Naive thymus-derived CD4-positive, alpha-beta T cell (primary cell): ENCODE data around the gene CDX1. TPM values are rescaled to one million over a fixed set of nuclear protein-coding genes. Genes with fewer than 3 reads are reported as not detected.

Experiments used
- ATAC-seq: fragments of 150-1000 bp; cut with Tn5 transposase; 2 replicates; pipeline ENCODE4 v1.10.0; 2021; ENCODE audit warnings: mild to moderate bottlenecking, moderate library complexity
- CTCF ChIA-PET: fragments of 350-600 bp; sonication (Branson Sonifier 250); formaldehyde crosslinking; loops from one replicate; lab custom pipeline; 2021; ENCODE audit warnings: antibody characterized with exemption; lab: Charles Lee
- POLR2A ChIA-PET: fragments of 350-600 bp; sonication (Branson Sonifier 250); formaldehyde crosslinking; loops from one replicate; lab custom pipeline; 2021; ENCODE audit warnings: antibody characterized with exemption, inconsistent platforms; lab: Charles Lee
- DNase-seq, 9 donors: peaks; one replicate each; pipeline versions ENCODE4 v3.0.0 to v3.0.0-alpha.2; 2020 to 2022; ENCODE audit warnings: mixed read lengths in 1 of 9
- H3K27ac ChIP-seq: one replicate; pipeline ENCODE4 v1.7.0; 2013; ENCODE audit warnings: mild to moderate bottlenecking, low read depth, low read length, moderate library complexity
- H3K27me3 ChIP-seq, 2 donors: one replicate each; pipeline ENCODE4 v1.7.0; 2013; ENCODE audit warnings: low read length in 2 of 2, mild to moderate bottlenecking in 2 of 2, moderate library complexity in 2 of 2; ENCODE audit not compliant: control insufficient read depth in 2 of 2, insufficient read depth in 2 of 2
- H3K36me3 ChIP-seq, 3 experiments: 1 replicate in 2 of 3; 2 replicates in 1 of 3; pipeline ENCODE4 v1.7.0; 2013; ENCODE audit warnings: low read length in 3 of 3, mild to moderate bottlenecking in 3 of 3, moderate library complexity in 1 of 3; ENCODE audit not compliant: insufficient read depth in 3 of 3, control insufficient read depth in 2 of 3
- H3K4me1 ChIP-seq, 2 donors: one replicate each; pipeline ENCODE4 v1.7.0; 2013; ENCODE audit warnings: low read length in 2 of 2, mild to moderate bottlenecking in 2 of 2, moderate library complexity in 1 of 2; ENCODE audit not compliant: control insufficient read depth in 2 of 2, insufficient read depth in 2 of 2
- H3K4me3 ChIP-seq: 2 replicates; pipeline ENCODE4 v1.7.0; 2013; ENCODE audit warnings: mild to moderate bottlenecking, low read length
- H3K9me3 ChIP-seq, 3 experiments: 1 replicate in 2 of 3; 2 replicates in 1 of 3; pipeline ENCODE4 v1.7.0; 2013; ENCODE audit warnings: low read length in 3 of 3; ENCODE audit not compliant: control insufficient read depth in 2 of 3
- H3K27ac Mint-ChIP-seq, 9 donors: one replicate each; pipeline ENCODE4 v1.8.0; 2020 to 2022; ENCODE audit warnings: mixed read lengths in 9 of 9, mild to moderate bottlenecking in 8 of 9, moderate library complexity in 5 of 9, inconsistent platforms in 2 of 9
- H3K27me3 Mint-ChIP-seq, 5 donors: one replicate each; pipeline ENCODE4 v1.8.0; 2021 to 2022; ENCODE audit warnings: mixed read lengths in 5 of 5, mild to moderate bottlenecking in 1 of 5
- H3K36me3 Mint-ChIP-seq, 5 donors: one replicate each; pipeline ENCODE4 v1.8.0; 2020 to 2022; ENCODE audit warnings: mixed read lengths in 5 of 5, mild to moderate bottlenecking in 3 of 5, inconsistent platforms in 1 of 5
- H3K4me1 Mint-ChIP-seq, 7 donors: one replicate each; pipeline ENCODE4 v1.8.0; 2020 to 2022; ENCODE audit warnings: mixed read lengths in 7 of 7, mild to moderate bottlenecking in 3 of 7, inconsistent platforms in 1 of 7
- H3K4me3 Mint-ChIP-seq, 10 donors: one replicate each; pipeline ENCODE4 v1.8.0; 2020 to 2022; ENCODE audit warnings: mild to moderate bottlenecking in 10 of 10, mixed read lengths in 10 of 10, moderate library complexity in 6 of 10, inconsistent platforms in 2 of 10
- H3K9me3 Mint-ChIP-seq, 11 donors: one replicate each; pipeline ENCODE4 v1.8.0; 2020 to 2022; ENCODE audit warnings: mixed read lengths in 11 of 11, mild to moderate bottlenecking in 4 of 11, inconsistent platforms in 1 of 11, moderate library complexity in 1 of 11
- intact Hi-C, 2 donors: fragments of 100-400 bp; cut with micrococcal nuclease; formaldehyde crosslinking; loops; one replicate each; pipeline ENCODE4 v1.15.1; 2023
- polyA plus RNA-seq, 2 donors: library from polyadenylated mRNA; unstranded; fragments of 300-500 nt; fragmentation: Illumina TruSeq; gene quantifications; one replicate each; pipeline ENCODE4 v1.2.3, GENCODE V29; 2021
- total RNA-seq, 6 experiments: library from RNA in 5 of 6; stranded (reverse) in 5 of 6; gene quantifications; 1 replicate in 5 of 6; 2 replicates in 1 of 6; pipeline ENCODE4 v1.2.3 and lab custom pipeline; 2021 to 2026

The CDX1 gene
- total and polyA plus RNA-seq, 7 experiments from 2014 or later, result not detected

GRCh38 chr5:150167512-150167850 lies 903 bp downstream of the CDX1 start:
- peaks cover 0 to 2% (median 0%) of the 10 kb centered on the region in 7 donors for H3K4me1 Mint-ChIP-seq
- Histone ChIP-seq H3K4me3 (no peak overlapping the region), H3K27me3 (no peaks in the 10 kb centered on the region), H3K4me1 (no peaks in the 10 kb centered on the region), H3K27ac (no peak overlapping the region), H3K36me3 (no peaks in the 10 kb centered on the region), H3K9me3 (no peaks in the 10 kb centered on the region)
- H3K27me3 Mint-ChIP-seq, result peaks cover 48 to 63% (median 55%) of the 10 kb centered on the region in 5 donors
- ATAC-seq, result no peak
- POLR2A ChIA-PET, result no interaction called here
- peaks cover 0 to 3% (median 0%) of the 10 kb centered on the region in 11 donors for H3K9me3 Mint-ChIP-seq
- peak overlapping the region in 1 of 10 donors; percentile 59 for H3K4me3 Mint-ChIP-seq
- H3K36me3 Mint-ChIP-seq, result no peaks in the 10 kb centered on the region
- CTCF ChIA-PET, result no interaction called here
- intact Hi-C loops, result no loop called here
- H3K27ac Mint-ChIP-seq, result no peak overlapping the region
- DNase-seq, result no peak

- H3K36me3 ChIP-seq, result no peaks in the 10 kb centered on the region
- Mint-ChIP-seq H3K4me3 (peak overlapping the region in 1 of 10 donors; percentile 59), H3K9me3 (peaks cover 0 to 3% (median 0%) of the 10 kb centered on the region in 11 donors), H3K27ac (no peak overlapping the region), H3K27me3 (peaks cover 48 to 63% (median 55%) of the 10 kb centered on the region in 5 donors), H3K36me3 (no peaks in the 10 kb centered on the region), H3K4me1 (peaks cover 0 to 2% (median 0%) of the 10 kb centered on the region in 7 donors)
- no peaks in the 10 kb centered on the region for H3K4me1 ChIP-seq
- CTCF ChIA-PET, result no interaction called here
- ATAC-seq, result no peak
- no peak for DNase-seq
- no peak overlapping the region for H3K27ac ChIP-seq
- no peak overlapping the region for H3K4me3 ChIP-seq
- POLR2A ChIA-PET, result no interaction called here
- H3K9me3 ChIP-seq, result no peaks in the 10 kb centered on the region
- no peaks in the 10 kb centered on the region for H3K27me3 ChIP-seq
- intact Hi-C loops, result no loop called here
These were observed 1.3 kb downstream of the CDX1 start for GRCh38 chr5:150167908-150168307.

GRCh38 chr5:150168864-150169263 lies 2.3 kb downstream of the CDX1 start:
- peaks cover 0 to 2% (median 0%) of the 10 kb centered on the region in 7 donors for H3K4me1 Mint-ChIP-seq
- no peak overlapping the region for H3K27ac ChIP-seq
- intact Hi-C loops, result no loop called here
- H3K4me1 ChIP-seq, result no peaks in the 10 kb centered on the region
- no peaks in the 10 kb centered on the region for H3K36me3 ChIP-seq
- H3K36me3 Mint-ChIP-seq, result no peaks in the 10 kb centered on the region
- H3K27ac Mint-ChIP-seq, result no peak overlapping the region
- no peak overlapping the region for H3K4me3 ChIP-seq
- H3K4me3 Mint-ChIP-seq, result no peak overlapping the region
- no peaks in the 10 kb centered on the region for H3K9me3 ChIP-seq
- no peaks in the 10 kb centered on the region for H3K27me3 ChIP-seq
- ATAC-seq (no peak), DNase-seq (no peak)
- peaks cover 0 to 3% (median 0%) of the 10 kb centered on the region in 11 donors for H3K9me3 Mint-ChIP-seq
- peaks cover 54 to 72% (median 56%) of the 10 kb centered on the region in 5 donors for H3K27me3 Mint-ChIP-seq
- CTCF ChIA-PET, result no interaction called here
- POLR2A ChIA-PET, result no interaction called here

GRCh38 chr5:150172145-150172544 lies 5.6 kb downstream of the CDX1 start:
- Mint-ChIP-seq H3K4me3 (no peak overlapping the region), H3K27me3 (peaks cover 33 to 64% (median 48%) of the 10 kb centered on the region in 5 donors), H3K4me1 (peaks cover 0 to 3% (median 0%) of the 10 kb centered on the region in 7 donors), H3K27ac (no peak overlapping the region), H3K9me3 (no peaks in the 10 kb centered on the region), H3K36me3 (no peaks in the 10 kb centered on the region)
- DNase-seq (no peak), ATAC-seq (no peak)
- Histone ChIP-seq H3K27ac (no peak overlapping the region), H3K4me1 (no peaks in the 10 kb centered on the region), H3K4me3 (no peak overlapping the region), H3K27me3 (no peaks in the 10 kb centered on the region), H3K36me3 (no peaks in the 10 kb centered on the region), H3K9me3 (no peaks in the 10 kb centered on the region)
- intact Hi-C loops, result no loop called here
- CTCF ChIA-PET, result no interaction called here
- POLR2A ChIA-PET, result no interaction called here

GRCh38 chr5:150172556-150172955 lies 6.0 kb downstream of the CDX1 start:
- Mint-ChIP-seq H3K4me3 (no peak overlapping the region), H3K27me3 (peaks cover 30 to 60% (median 45%) of the 10 kb centered on the region in 5 donors)
- POLR2A ChIA-PET, result no interaction called here

GRCh38 chr5:150173161-150173560 lies 6.6 kb downstream of the CDX1 start:
- ATAC-seq (no peak), DNase-seq (no peak)
- Mint-ChIP-seq H3K9me3 (no peaks in the 10 kb centered on the region), H3K27ac (no peak overlapping the region), H3K36me3 (no peaks in the 10 kb centered on the region), H3K4me1 (peaks cover 0 to 3% (median 0%) of the 10 kb centered on the region in 7 donors), H3K27me3 (peaks cover 24 to 56% (median 41%) of the 10 kb centered on the region in 5 donors), H3K4me3 (no peak overlapping the region)
- Histone ChIP-seq H3K4me1 (no peaks in the 10 kb centered on the region), H3K9me3 (no peaks in the 10 kb centered on the region), H3K36me3 (no peaks in the 10 kb centered on the region), H3K27ac (no peak overlapping the region), H3K27me3 (no peaks in the 10 kb centered on the region), H3K4me3 (no peak overlapping the region)
- ChIA-PET CTCF (no interaction called here), POLR2A (no interaction called here)
- intact Hi-C loops, result no loop called here

More at GRCh38 chr5:150172556-150172955, 6.0 kb downstream of the CDX1 start:
- Histone ChIP-seq H3K36me3 (no peaks in the 10 kb centered on the region), H3K4me3 (no peak overlapping the region), H3K4me1 (no peaks in the 10 kb centered on the region), H3K9me3 (no peaks in the 10 kb centered on the region), H3K27ac (no peak overlapping the region), H3K27me3 (no peaks in the 10 kb centered on the region)
- H3K27ac Mint-ChIP-seq, result no peak overlapping the region
- DNase-seq (no peak), ATAC-seq (no peak)
- no peaks in the 10 kb centered on the region for H3K36me3 Mint-ChIP-seq
- no peaks in the 10 kb centered on the region for H3K9me3 Mint-ChIP-seq
- H3K4me1 Mint-ChIP-seq, result peaks cover 0 to 3% (median 0%) of the 10 kb centered on the region in 7 donors
- CTCF ChIA-PET, result no interaction called here
- intact Hi-C loops, result no loop called here

- DNase-seq (no peak), ATAC-seq (no peak)
- Histone ChIP-seq H3K9me3 (no peaks in the 10 kb centered on the region), H3K4me1 (no peaks in the 10 kb centered on the region), H3K27ac (no peak overlapping the region), H3K4me3 (no peak overlapping the region), H3K27me3 (no peaks in the 10 kb centered on the region), H3K36me3 (no peaks in the 10 kb centered on the region)
- Mint-ChIP-seq H3K4me1 (peaks cover 0 to 3% (median 0%) of the 10 kb centered on the region in 7 donors), H3K4me3 (no peak overlapping the region), H3K27me3 (peaks cover 15 to 45% (median 31%) of the 10 kb centered on the region in 5 donors), H3K27ac (no peak overlapping the region), H3K36me3 (no peaks in the 10 kb centered on the region), H3K9me3 (no peaks in the 10 kb centered on the region)
- CTCF ChIA-PET, result no interaction called here
- intact Hi-C loops, result no loop called here
- POLR2A ChIA-PET, result no interaction called here
These were observed 7.7 kb downstream of the CDX1 start for GRCh38 chr5:150174285-150174684.
